Measurements from ENCODE around the gene LRRC39.

DNA sequence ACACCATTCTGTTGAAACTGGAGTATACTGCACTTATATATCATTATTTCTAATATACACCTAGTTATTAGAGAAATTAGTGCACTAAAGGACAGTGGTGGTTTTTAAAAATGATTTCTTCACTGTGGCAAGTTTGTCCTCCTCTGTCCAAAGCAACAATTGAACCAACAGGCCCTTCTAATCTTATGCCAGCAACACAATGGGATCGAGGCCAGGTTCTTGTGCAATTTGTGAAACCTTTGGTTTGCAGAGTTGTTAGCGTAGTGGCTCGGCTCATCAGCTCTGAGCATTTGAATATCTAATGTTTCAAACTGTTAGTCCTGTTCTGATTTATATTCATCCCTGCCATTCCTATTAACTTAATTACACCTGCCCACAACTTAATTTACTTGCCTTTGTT, 9.9 kb upstream of the LRRC39 start:
- TF ChIP-seq EZH2 (IDR thresholded peaks at IDR 0.05; ENCODE audit: insufficient read depth, poor library complexity, severe bottlenecking) (no peak), EZH2phosphoT487 (IDR thresholded peaks at IDR 0.05; ENCODE audit: insufficient read depth, low read depth) (no peak)

Data from GM23248 (cell line).